Muscle layer of duodenum (tissue), 2 donors: Measurements from ENCODE around the gene PHKB.

Experiments used
- H3K27ac ChIP-seq: one replicate; pipeline ENCODE4 v1.7.0; 2013; ENCODE audit warnings: mild to moderate bottlenecking, low read length
- H3K27me3 ChIP-seq: one replicate; pipeline ENCODE4 v1.7.0; 2013; ENCODE audit warnings: low read depth, mild to moderate bottlenecking, control low read depth, low read length
- H3K36me3 ChIP-seq, 2 donors: one replicate each; pipeline ENCODE4 v1.7.0; 2013; ENCODE audit warnings: low read length in 2 of 2, control low read depth in 1 of 2, mild to moderate bottlenecking in 1 of 2; ENCODE audit not compliant: insufficient read depth in 2 of 2, control insufficient read depth in 1 of 2
- H3K4me1 ChIP-seq, 2 donors: one replicate each; pipeline ENCODE4 v1.7.0; 2013; ENCODE audit warnings: low read length in 2 of 2, mild to moderate bottlenecking in 2 of 2, control low read depth in 1 of 2, moderate library complexity in 1 of 2; ENCODE audit not compliant: insufficient read depth in 2 of 2, control insufficient read depth in 1 of 2
- H3K4me3 ChIP-seq, 2 donors: one replicate each; pipeline ENCODE4 v1.7.0; 2013; ENCODE audit warnings: low read length in 2 of 2, low read depth in 1 of 2, mild to moderate bottlenecking in 1 of 2
- H3K9me3 ChIP-seq, 2 donors: one replicate each; pipeline ENCODE4 v1.7.0; 2013; ENCODE audit warnings: low read length in 2 of 2, control low read depth in 1 of 2, mild to moderate bottlenecking in 1 of 2; ENCODE audit not compliant: control insufficient read depth in 1 of 2
- donor health status: healthy.

Gene PHKB

GRCh38 chr16:47574091-47575054 is 113.2 kb downstream of the PHKB start:
- Histone ChIP-seq H3K36me3 (no peaks in the 10 kb centered on the region), H3K9me3 (no peaks in the 10 kb centered on the region), H3K4me1 (no peaks in the 10 kb centered on the region), H3K27ac (no peak overlapping the region), H3K4me3 (no peak overlapping the region), H3K27me3 (no peaks in the 10 kb centered on the region)

- H3K4me3 ChIP-seq = no peak overlapping the region
- H3K4me1 ChIP-seq = no peaks in the 10 kb centered on the region
- no peaks in the 10 kb centered on the region for H3K36me3 ChIP-seq
- H3K9me3 ChIP-seq = no peaks in the 10 kb centered on the region
- H3K27ac ChIP-seq = no peak overlapping the region
- H3K27me3 ChIP-seq = no peaks in the 10 kb centered on the region
These were observed 115.9 kb downstream of the PHKB start for GRCh38 chr16:47577029-47577428.

- Histone ChIP-seq H3K27me3 (no peaks in the 10 kb centered on the region), H3K4me3 (no peak overlapping the region)
These were observed 116.9 kb downstream of the PHKB start for GRCh38 chr16:47578033-47578432.

GRCh38 chr16:47578573-47578972 is 117.4 kb downstream of the PHKB start:
- no peaks in the 10 kb centered on the region for H3K4me1 ChIP-seq

More at GRCh38 chr16:47578033-47578432, 116.9 kb downstream of the PHKB start:
- Histone ChIP-seq H3K27ac (no peak overlapping the region), H3K4me1 (no peaks in the 10 kb centered on the region), H3K36me3 (no peaks in the 10 kb centered on the region), H3K9me3 (no peaks in the 10 kb centered on the region)

GRCh38 chr16:47581114-47581513 is 120.0 kb downstream of the PHKB start:
- Histone ChIP-seq H3K4me3 (no peak overlapping the region), H3K27ac (no peak overlapping the region), H3K9me3 (no peaks in the 10 kb centered on the region), H3K4me1 (no peaks in the 10 kb centered on the region), H3K36me3 (no peaks in the 10 kb centered on the region), H3K27me3 (no peaks in the 10 kb centered on the region)

More at GRCh38 chr16:47578573-47578972, 117.4 kb downstream of the PHKB start:
- Histone ChIP-seq H3K27me3 (no peaks in the 10 kb centered on the region), H3K27ac (no peak overlapping the region), H3K4me3 (no peak overlapping the region), H3K36me3 (no peaks in the 10 kb centered on the region), H3K9me3 (no peaks in the 10 kb centered on the region)

GRCh38 chr16:47584464-47585225 is 123.5 kb downstream of the PHKB start:
- H3K4me3 ChIP-seq = no peak overlapping the region
- H3K36me3 ChIP-seq = peaks cover 5 to 6% of the 10 kb centered on the region in 2 donors
- H3K4me1 ChIP-seq = no peaks in the 10 kb centered on the region
- no peak overlapping the region for H3K27ac ChIP-seq
- no peaks in the 10 kb centered on the region for H3K9me3 ChIP-seq
- H3K27me3 ChIP-seq = no peaks in the 10 kb centered on the region

GRCh38 chr16:47586121-47586520 is 125.0 kb downstream of the PHKB start:
- Histone ChIP-seq H3K4me1 (no peaks in the 10 kb centered on the region), H3K27me3 (no peaks in the 10 kb centered on the region), H3K9me3 (no peaks in the 10 kb centered on the region), H3K27ac (no peak overlapping the region), H3K4me3 (no peak overlapping the region), H3K36me3 (peaks cover 14 to 15% of the 10 kb centered on the region in 2 donors)

GRCh38 chr16:47590472-47590871 is 129.3 kb downstream of the PHKB start:
- Histone ChIP-seq H3K36me3 (peaks cover 28 to 36% of the 10 kb centered on the region in 2 donors), H3K4me1 (no peaks in the 10 kb centered on the region), H3K4me3 (no peak overlapping the region), H3K9me3 (no peaks in the 10 kb centered on the region), H3K27me3 (no peaks in the 10 kb centered on the region), H3K27ac (no peak overlapping the region)

- H3K4me3 ChIP-seq = no peak overlapping the region
- peaks cover 28 to 36% of the 10 kb centered on the region in 2 donors for H3K36me3 ChIP-seq
- no peaks in the 10 kb centered on the region for H3K27me3 ChIP-seq
- H3K27ac ChIP-seq = no peak overlapping the region
- no peaks in the 10 kb centered on the region for H3K9me3 ChIP-seq
- no peaks in the 10 kb centered on the region for H3K4me1 ChIP-seq
These were observed 131.1 kb downstream of the PHKB start for GRCh38 chr16:47592232-47592631.

GRCh38 chr16:47599512-47599911 is 138.4 kb downstream of the PHKB start:
- Histone ChIP-seq H3K9me3 (no peaks in the 10 kb centered on the region), H3K36me3 (peaks cover 0 to 7% of the 10 kb centered on the region in 2 donors), H3K4me1 (no peaks in the 10 kb centered on the region), H3K27me3 (no peaks in the 10 kb centered on the region), H3K27ac (no peak overlapping the region), H3K4me3 (no peak overlapping the region)

- Histone ChIP-seq H3K27me3 (no peaks in the 10 kb centered on the region), H3K36me3 (peaks cover 0 to 5% of the 10 kb centered on the region in 2 donors), H3K27ac (no peak overlapping the region), H3K4me1 (no peaks in the 10 kb centered on the region), H3K4me3 (no peak overlapping the region), H3K9me3 (no peaks in the 10 kb centered on the region)
These were observed 139.2 kb downstream of the PHKB start for GRCh38 chr16:47600376-47600775.
